HepG2 (cell line): ENCODE results near the gene ANKRD13D.

ENCODE experiments used
- AFF4 ChIP-seq: sonication (generic); formaldehyde crosslinking; IDR thresholded peaks from 2 replicates; pipeline ENCODE4 v1.4.0; 2020; ENCODE audit warnings: missing genetic modification reagents
- CEBPB ChIP-seq: IDR thresholded peaks from 2 replicates; pipeline ENCODE4 v1.6.1; 2011; ENCODE audit warnings: low read depth, low read length, improper control_type of control experiment, borderline replicate concordance
- CEBPG ChIP-seq: IDR thresholded peaks from 2 replicates; pipeline ENCODE4 v1.6.1; 2016
- CTCF ChIP-seq: sonication (generic); formaldehyde crosslinking; IDR thresholded peaks from 2 replicates; pipeline ENCODE4 v1.5.0; 2020; ENCODE audit warnings: mild to moderate bottlenecking, missing genetic modification reagents, moderate library complexity
- MEF2D ChIP-seq: sonication (generic); formaldehyde crosslinking; IDR thresholded peaks from 2 replicates; pipeline ENCODE4 v1.5.1; 2020; ENCODE audit warnings: mild to moderate bottlenecking, missing genetic modification reagents
- SNRNP70 ChIP-seq: fragments of 200-400 bp; formaldehyde crosslinking; IDR thresholded peaks from 2 replicates; pipeline ENCODE4 v1.6.1; 2017; ENCODE audit warnings: mild to moderate bottlenecking, low read depth, low read length, moderate library complexity
- TAF1 ChIP-seq: sonication (generic); formaldehyde crosslinking; IDR thresholded peaks from 2 replicates; pipeline ENCODE4 v1.4.0; 2020; ENCODE audit warnings: missing genetic modification reagents
- TGIF2 ChIP-seq: IDR thresholded peaks from 2 replicates; pipeline ENCODE4 v1.6.1; 2016; ENCODE audit warnings: control low read depth, missing compliant biosample characterization
- ZBTB1 ChIP-seq: sonication (generic); formaldehyde crosslinking; IDR thresholded peaks from 2 replicates; pipeline ENCODE4 v1.4.0; 2020; ENCODE audit warnings: missing genetic modification reagents, borderline replicate concordance
- ZNF598 ChIP-seq: sonication (generic); formaldehyde crosslinking; IDR thresholded peaks from 2 replicates; pipeline ENCODE4 v1.5.1; 2020; ENCODE audit warnings: mild to moderate bottlenecking, missing genetic modification reagents, borderline replicate concordance
- ZNF674 ChIP-seq: sonication (generic); formaldehyde crosslinking; IDR thresholded peaks from 2 replicates; pipeline ENCODE4 v1.5.0; 2020; ENCODE audit warnings: low read depth, mild to moderate bottlenecking, missing genetic modification reagents

GRCh38 chr11:67308031-67308866, 19.1 kb downstream of the ANKRD13D start:
- no peak for TF ChIP-seq SNRNP70
- no peak for TF ChIP-seq AFF4 (CRISPR knock-in tag)
- no peak for TF ChIP-seq TGIF2 (CRISPR knock-in tag)
- no peak for TF ChIP-seq CEBPG
- no peak for TF ChIP-seq ZNF598 (CRISPR knock-in tag)
- TF ChIP-seq ZBTB1 (CRISPR knock-in tag), result no peak
- TF ChIP-seq ZNF674 (CRISPR knock-in tag), result no peak
- no peak for TF ChIP-seq TAF1 (CRISPR knock-in tag)
- no peak for TF ChIP-seq CTCF (CRISPR knock-in tag)
- TF ChIP-seq MEF2D (CRISPR knock-in tag), result no peak
- TF ChIP-seq CEBPB, result no peak
